Cerebellar nuclear complex (tissue), 1 donor: ENCODE results near the gene HEATR5A.
"Not testable (repeated sequence)": the region's sequence is repeated elsewhere in the genome, so short reads cannot be mapped to it uniquely, and the experiment has no call there.

Experiments
- DNase-seq, 2 experiments: peaks; one replicate each; lab custom pipeline; 2025; lab: John Stamatoyannopoulos, UW

HEATR5A gene

GRCh38 chr14:31256534-31257243, 163.7 kb downstream of the HEATR5A start:
- no peak for DNase-seq

GRCh38 chr14:31255918-31256317, 164.4 kb downstream of the HEATR5A start:
- not testable (repeated sequence) for DNase-seq

GRCh38 chr14:31255286-31255685, 165.1 kb downstream of the HEATR5A start:
- DNase-seq = no peak

- DNase-seq = no peak
Measured at GRCh38 chr14:31253746-31254471, 166.4 kb downstream of the HEATR5A start.

GRCh38 chr14:31252865-31253264, 167.5 kb downstream of the HEATR5A start:
- no peak for DNase-seq

GRCh38 chr14:31251028-31251958, 169.1 kb downstream of the HEATR5A start:
- DNase-seq = no peak

- DNase-seq = no peak
Measured at GRCh38 chr14:31244626-31245025, 175.7 kb downstream of the HEATR5A start.

GRCh38 chr14:31243860-31244259, 176.5 kb downstream of the HEATR5A start:
- DNase-seq = no peak

- DNase-seq = not testable (repeated sequence)
Measured at GRCh38 chr14:31242161-31242940, 178.0 kb downstream of the HEATR5A start.
